Neutrophil (primary cell): ENCODE results near the gene BROX.
"Not testable (repeated sequence)": the region's sequence is repeated elsewhere in the genome, so short reads cannot be mapped to it uniquely, and the experiment has no call there.

Experiments used
- H3K27ac ChIP-seq: fragments of 200-600 bp; sonication (generic); 2 replicates; pipeline ENCODE4 v1.5.1; 2016; ENCODE audit warnings: mild to moderate bottlenecking, moderate library complexity
- H3K27me3 ChIP-seq: fragments of 200-600 bp; sonication (generic); 2 replicates; pipeline ENCODE4 v1.6.0; 2016; ENCODE audit warnings: mild to moderate bottlenecking
- H3K36me3 ChIP-seq: fragments of 200-600 bp; sonication (generic); 2 replicates; pipeline ENCODE4 v1.5.1; 2017
- H3K4me1 ChIP-seq, 2 experiments: fragments of 200-600 bp in 1 of 2; sonication (generic) in 1 of 2; 1 replicate in 1 of 2; 2 replicates in 1 of 2; pipeline versions ENCODE4 v1.5.1 to v1.6.1; 2013 to 2016; ENCODE audit warnings: low read depth in 1 of 2, low read length in 1 of 2, mild to moderate bottlenecking in 1 of 2, moderate library complexity in 1 of 2; ENCODE audit not compliant: control insufficient read depth in 1 of 2, insufficient read depth in 1 of 2
- H3K4me3 ChIP-seq, 2 experiments: fragments of 200-600 bp in 1 of 2; sonication (generic) in 1 of 2; 1 replicate in 1 of 2; 2 replicates in 1 of 2; pipeline ENCODE4 v1.5.1; 2013 to 2016; ENCODE audit warnings: low read depth in 1 of 2, low read length in 1 of 2, mild to moderate bottlenecking in 1 of 2, moderate library complexity in 1 of 2
- H3K9me3 ChIP-seq: fragments of 200-600 bp; sonication (generic); 2 replicates; pipeline ENCODE4 v1.5.1; 2016
- CTCF ChIP-seq: fragments of 200-600 bp; sonication (generic); IDR thresholded peaks from 2 replicates; pipeline ENCODE4 v1.5.1; 2016; ENCODE audit warnings: antibody characterized with exemption

BROX gene

GRCh38 chr1:222734740-222735139, 22.4 kb downstream of the BROX start:
- Histone ChIP-seq H3K27ac (no peak overlapping the region), H3K27me3 (no peaks in the 10 kb centered on the region), H3K9me3 (no peaks in the 10 kb centered on the region), H3K36me3 (peaks cover 83% of the 10 kb centered on the region), H3K4me3 (no peak overlapping the region), H3K4me1 (no peaks in the 10 kb centered on the region)
- TF ChIP-seq CTCF = no peak

GRCh38 chr1:222736470-222736869, 24.1 kb downstream of the BROX start:
- no peak overlapping the region for H3K4me3 ChIP-seq
- no peaks in the 10 kb centered on the region for H3K4me1 ChIP-seq
- H3K27ac ChIP-seq = no peak overlapping the region
- H3K9me3 ChIP-seq = no peaks in the 10 kb centered on the region
- no peaks in the 10 kb centered on the region for H3K27me3 ChIP-seq
- H3K36me3 ChIP-seq = peaks cover 66% of the 10 kb centered on the region
- no peak for TF ChIP-seq CTCF

GRCh38 chr1:222736972-222737371, 24.6 kb downstream of the BROX start, which contains the start of gene FAM177B:
FAM177B (plus strand) TSS chr1:222737202; CDS start chr1:222746546, 9,344 bp downstream.
- H3K36me3 ChIP-seq = peaks cover 61% of the 10 kb centered on the region
- no peaks in the 10 kb centered on the region for H3K4me1 ChIP-seq
- no peak for TF ChIP-seq CTCF
- no peaks in the 10 kb centered on the region for H3K9me3 ChIP-seq
- H3K27ac ChIP-seq = no peak within 1 kb of the TSS
- no peak within 1 kb of the TSS for H3K4me3 ChIP-seq
- no peaks in the 10 kb centered on the region for H3K27me3 ChIP-seq

GRCh38 chr1:222739465-222739864, 27.1 kb downstream of the BROX start:
- no peak overlapping the region for H3K4me3 ChIP-seq
- no peak for TF ChIP-seq CTCF
- H3K36me3 ChIP-seq = peaks cover 36% of the 10 kb centered on the region
- H3K27me3 ChIP-seq = no peaks in the 10 kb centered on the region
- no peaks in the 10 kb centered on the region for H3K9me3 ChIP-seq
- H3K27ac ChIP-seq = no peak overlapping the region
- no peaks in the 10 kb centered on the region for H3K4me1 ChIP-seq

GRCh38 chr1:222739929-222740328, 27.6 kb downstream of the BROX start:
- no peak overlapping the region for H3K4me3 ChIP-seq
- no peak overlapping the region for H3K27ac ChIP-seq
- H3K9me3 ChIP-seq = no peaks in the 10 kb centered on the region
- H3K4me1 ChIP-seq = no peaks in the 10 kb centered on the region
- peaks cover 31% of the 10 kb centered on the region for H3K36me3 ChIP-seq
- TF ChIP-seq CTCF = no peak
- H3K27me3 ChIP-seq = no peaks in the 10 kb centered on the region

GRCh38 chr1:222741630-222742457, 29.5 kb downstream of the BROX start:
- H3K27ac ChIP-seq, H3K9me3 ChIP-seq, H3K4me3 ChIP-seq, H3K4me1 ChIP-seq, H3K27me3 ChIP-seq: not testable (repeated sequence)
- peaks cover 12% of the 10 kb centered on the region for H3K36me3 ChIP-seq
